GM21447 (cell line): ENCODE results near the gene SVOPL.

Source experiments
- ATAC-seq: cut with Tn5 transposase; IDR thresholded peaks from one replicate; pipeline ENCODE4 v1.9.1; 2021; ENCODE audit not compliant: unreplicated experiment

The SVOPL gene

GRCh38 chr7:138565451-138566114 is 135.6 kb downstream of the SVOPL start:
- no peak for ATAC-seq

- no peak for ATAC-seq
Observed at GRCh38 chr7:138565071-138565450, 136.1 kb downstream of the SVOPL start.

GRCh38 chr7:138564365-138564764 is 136.8 kb downstream of the SVOPL start:
- ATAC-seq: no peak

GRCh38 chr7:138563808-138564207 is 137.4 kb downstream of the SVOPL start:
- no peak for ATAC-seq

- ATAC-seq: no peak
Observed at GRCh38 chr7:138559448-138559847, 141.7 kb downstream of the SVOPL start.

GRCh38 chr7:138556771-138557484 is 144.2 kb downstream of the SVOPL start:
- ATAC-seq: no peak

GRCh38 chr7:138555684-138556083 is 145.5 kb downstream of the SVOPL start:
- ATAC-seq: no peak

GRCh38 chr7:138554674-138555073 is 146.5 kb downstream of the SVOPL start:
- ATAC-seq: no peak

GRCh38 chr7:138553805-138554204 is 147.4 kb downstream of the SVOPL start:
- ATAC-seq: no peak

GRCh38 chr7:138551102-138551501 is 150.1 kb downstream of the SVOPL start:
- no peak for ATAC-seq

GRCh38 chr7:138550337-138550736 is 150.8 kb downstream of the SVOPL start:
- no peak for ATAC-seq

- no peak for ATAC-seq
Observed at GRCh38 chr7:138549082-138549481, 152.1 kb downstream of the SVOPL start.

- ATAC-seq: no peak
Observed at GRCh38 chr7:138546829-138547228, 154.3 kb downstream of the SVOPL start.

- ATAC-seq: no peak
Observed at GRCh38 chr7:138546064-138546619, 155.0 kb downstream of the SVOPL start.

GRCh38 chr7:138545123-138545522 is 156.0 kb downstream of the SVOPL start:
- ATAC-seq: no peak
